Measurements from ENCODE around the gene ASTE1.

Gene ASTE1

GRCh38 chr3:131036986-131037385 lies 10.4 kb upstream of the ASTE1 start:
- H3K23ac ChIP-seq (ENCODE audit: low read length in 2 of 2): no peak overlapping the region
- no peak overlapping the region for H3K27ac ChIP-seq (ENCODE audit: low read length, poor library complexity, severe bottlenecking)
- H3K9me3 ChIP-seq (ENCODE audit: control insufficient read depth, low read length): no peaks in the 10 kb centered on the region
- no peak overlapping the region for H3K18ac ChIP-seq (ENCODE audit: low read depth in 1 of 2, low read length in 2 of 2)
- no peak overlapping the region for H2AK5ac ChIP-seq (ENCODE audit: low read length, severe bottlenecking)
- no peak overlapping the region for H3K9ac ChIP-seq (ENCODE audit: low read length)
- no peaks in the 10 kb centered on the region for H3K4me1 ChIP-seq (ENCODE audit: control insufficient read depth, insufficient read depth, low read depth, low read length)
- peaks cover 1% of the 10 kb centered on the region for H3K79me1 ChIP-seq (replicated peaks; ENCODE audit: low read length, poor library complexity, severe bottlenecking)
- peaks cover 0 to 3% of the 10 kb centered on the region in 2 experiments for H3K36me3 ChIP-seq (ENCODE audit: control insufficient read depth in 1 of 2, insufficient read depth in 2 of 2, low read depth in 1 of 2, low read length in 2 of 2)
- H2BK12ac ChIP-seq (ENCODE audit: low read length in 2 of 2): no peak overlapping the region
- DNase-seq: no peak
- H4K91ac ChIP-seq (ENCODE audit: low read length): no peak overlapping the region
- 89% methylated on average over 3 of the region's 5 CpGs for WGBS
- no peak overlapping the region for H2BK5ac ChIP-seq (ENCODE audit: low read depth, low read length, poor library complexity, severe bottlenecking)
- no peak overlapping the region for H3K4me2 ChIP-seq (ENCODE audit: low read length, poor library complexity, severe bottlenecking)
- H2BK15ac ChIP-seq (ENCODE audit: low read depth, poor library complexity, severe bottlenecking): no peak overlapping the region
- no peak overlapping the region for H3K14ac ChIP-seq (ENCODE audit: low read length in 2 of 2)
- H3K27me3 ChIP-seq (ENCODE audit: control insufficient read depth in 1 of 2, insufficient read depth in 1 of 2, low read length in 2 of 2): no peaks in the 10 kb centered on the region
- H4K8ac ChIP-seq (ENCODE audit: low read length): no peak overlapping the region
- no peak overlapping the region for H2BK120ac ChIP-seq (ENCODE audit: low read depth, low read length)
- no peak overlapping the region for H3K4me3 ChIP-seq (ENCODE audit: insufficient read depth in 1 of 2, low read depth in 1 of 2, low read length in 2 of 2)
- no peak overlapping the region for H2AFZ ChIP-seq (ENCODE audit: low read depth, low read length)
- no peak overlapping the region for H3K4ac ChIP-seq (ENCODE audit: low read depth in 1 of 2, low read length in 2 of 2)

GRCh38 chr3:131036200-131036816 lies 9.7 kb upstream of the ASTE1 start:
- no peak overlapping the region for H4K8ac ChIP-seq (ENCODE audit: low read length)
- H3K4me3 ChIP-seq (ENCODE audit: insufficient read depth in 1 of 2, low read depth in 1 of 2, low read length in 2 of 2): no peak overlapping the region
- H3K36me3 ChIP-seq (ENCODE audit: control insufficient read depth in 1 of 2, insufficient read depth in 2 of 2, low read depth in 1 of 2, low read length in 2 of 2): peaks cover 0 to 3% of the 10 kb centered on the region in 2 experiments
- 78% methylated on average over 1 of the region's 1 CpG for WGBS
- no peak overlapping the region for H2BK120ac ChIP-seq (ENCODE audit: low read depth, low read length)
- no peak overlapping the region for H3K27ac ChIP-seq (ENCODE audit: low read length, poor library complexity, severe bottlenecking)
- peak; percentile 13 for DNase-seq
- H2BK5ac ChIP-seq (ENCODE audit: low read depth, low read length, poor library complexity, severe bottlenecking): no peak overlapping the region
- H2BK12ac ChIP-seq (ENCODE audit: low read length in 2 of 2): no peak overlapping the region
- no peak overlapping the region for H3K14ac ChIP-seq (ENCODE audit: low read length in 2 of 2)
- no peak overlapping the region for H2AFZ ChIP-seq (ENCODE audit: low read depth, low read length)
- H3K9me3 ChIP-seq (ENCODE audit: control insufficient read depth, low read length): no peaks in the 10 kb centered on the region
- no peaks in the 10 kb centered on the region for H3K4me1 ChIP-seq (ENCODE audit: control insufficient read depth, insufficient read depth, low read depth, low read length)
- no peak overlapping the region for H3K18ac ChIP-seq (ENCODE audit: low read depth in 1 of 2, low read length in 2 of 2)
- no peak overlapping the region for H3K23ac ChIP-seq (ENCODE audit: low read length in 2 of 2)
- no peaks in the 10 kb centered on the region for H3K27me3 ChIP-seq (ENCODE audit: control insufficient read depth in 1 of 2, insufficient read depth in 1 of 2, low read length in 2 of 2)
- no peak overlapping the region for H3K4ac ChIP-seq (ENCODE audit: low read depth in 1 of 2, low read length in 2 of 2)
- H3K9ac ChIP-seq (ENCODE audit: low read length): no peak overlapping the region
- H2BK15ac ChIP-seq (ENCODE audit: low read depth, poor library complexity, severe bottlenecking): no peak overlapping the region
- H3K4me2 ChIP-seq (ENCODE audit: low read length, poor library complexity, severe bottlenecking): no peak overlapping the region
- H4K91ac ChIP-seq (ENCODE audit: low read length): no peak overlapping the region
- H2AK5ac ChIP-seq (ENCODE audit: low read length, severe bottlenecking): no peak overlapping the region
- peaks cover 1% of the 10 kb centered on the region for H3K79me1 ChIP-seq (replicated peaks; ENCODE audit: low read length, poor library complexity, severe bottlenecking)

GRCh38 chr3:131033480-131034080 lies 7.0 kb upstream of the ASTE1 start:
- no peak overlapping the region for H2AK5ac ChIP-seq (ENCODE audit: low read length, severe bottlenecking)
- H4K8ac ChIP-seq (ENCODE audit: low read length): no peak overlapping the region
- 33% methylated on average over 1 of the region's 1 CpG for WGBS
- H3K27me3 ChIP-seq (ENCODE audit: control insufficient read depth in 1 of 2, insufficient read depth in 1 of 2, low read length in 2 of 2): no peaks in the 10 kb centered on the region
- no peak overlapping the region for H2AFZ ChIP-seq (ENCODE audit: low read depth, low read length)
- DNase-seq: peak; percentile 51
- no peak overlapping the region for H3K23ac ChIP-seq (ENCODE audit: low read length in 2 of 2)
- H3K9me3 ChIP-seq (ENCODE audit: control insufficient read depth, low read length): no peaks in the 10 kb centered on the region
- no peak overlapping the region for H2BK15ac ChIP-seq (ENCODE audit: low read depth, poor library complexity, severe bottlenecking)
- no peak overlapping the region for H3K4me2 ChIP-seq (ENCODE audit: low read length, poor library complexity, severe bottlenecking)
- H3K18ac ChIP-seq (ENCODE audit: low read depth in 1 of 2, low read length in 2 of 2): no peak overlapping the region
- peaks cover 3 to 19% of the 10 kb centered on the region in 2 experiments for H3K36me3 ChIP-seq (ENCODE audit: control insufficient read depth in 1 of 2, insufficient read depth in 2 of 2, low read depth in 1 of 2, low read length in 2 of 2)
- no peak overlapping the region for H3K14ac ChIP-seq (ENCODE audit: low read length in 2 of 2)
- H2BK120ac ChIP-seq (ENCODE audit: low read depth, low read length): no peak overlapping the region
- H3K4me1 ChIP-seq (ENCODE audit: control insufficient read depth, insufficient read depth, low read depth, low read length): no peaks in the 10 kb centered on the region
- H2BK12ac ChIP-seq (ENCODE audit: low read length in 2 of 2): no peak overlapping the region
- no peak overlapping the region for H2BK5ac ChIP-seq (ENCODE audit: low read depth, low read length, poor library complexity, severe bottlenecking)
- no peak overlapping the region for H3K9ac ChIP-seq (ENCODE audit: low read length)
- H3K27ac ChIP-seq (ENCODE audit: low read length, poor library complexity, severe bottlenecking): no peak overlapping the region
- no peak overlapping the region for H4K91ac ChIP-seq (ENCODE audit: low read length)
- no peaks in the 10 kb centered on the region for H3K79me1 ChIP-seq (replicated peaks; ENCODE audit: low read length, poor library complexity, severe bottlenecking)
- no peak overlapping the region for H3K4me3 ChIP-seq (ENCODE audit: insufficient read depth in 1 of 2, low read depth in 1 of 2, low read length in 2 of 2)
- no peak overlapping the region for H3K4ac ChIP-seq (ENCODE audit: low read depth in 1 of 2, low read length in 2 of 2)

- H2AFZ ChIP-seq (ENCODE audit: low read depth, low read length): no peak overlapping the region
- no peak overlapping the region for H4K91ac ChIP-seq (ENCODE audit: low read length)
- H2BK5ac ChIP-seq (ENCODE audit: low read depth, low read length, poor library complexity, severe bottlenecking): no peak overlapping the region
- H4K8ac ChIP-seq (ENCODE audit: low read length): no peak overlapping the region
- no peak overlapping the region for H2AK5ac ChIP-seq (ENCODE audit: low read length, severe bottlenecking)
- DNase-seq: no peak
- no peaks in the 10 kb centered on the region for H3K4me1 ChIP-seq (ENCODE audit: control insufficient read depth, insufficient read depth, low read depth, low read length)
- no peak overlapping the region for H3K23ac ChIP-seq (ENCODE audit: low read length in 2 of 2)
- no peak overlapping the region for H2BK15ac ChIP-seq (ENCODE audit: low read depth, poor library complexity, severe bottlenecking)
- H3K4ac ChIP-seq (ENCODE audit: low read depth in 1 of 2, low read length in 2 of 2): no peak overlapping the region
- no peak overlapping the region for H3K9ac ChIP-seq (ENCODE audit: low read length)
- no peak overlapping the region for H3K4me3 ChIP-seq (ENCODE audit: insufficient read depth in 1 of 2, low read depth in 1 of 2, low read length in 2 of 2)
- H2BK12ac ChIP-seq (ENCODE audit: low read length in 2 of 2): no peak overlapping the region
- no peaks in the 10 kb centered on the region for H3K79me1 ChIP-seq (replicated peaks; ENCODE audit: low read length, poor library complexity, severe bottlenecking)
- no peak overlapping the region for H3K14ac ChIP-seq (ENCODE audit: low read length in 2 of 2)
- H2BK120ac ChIP-seq (ENCODE audit: low read depth, low read length): no peak overlapping the region
- no peak overlapping the region for H3K4me2 ChIP-seq (ENCODE audit: low read length, poor library complexity, severe bottlenecking)
- H3K27me3 ChIP-seq (ENCODE audit: control insufficient read depth in 1 of 2, insufficient read depth in 1 of 2, low read length in 2 of 2): no peaks in the 10 kb centered on the region
- H3K18ac ChIP-seq (ENCODE audit: low read depth in 1 of 2, low read length in 2 of 2): no peak overlapping the region
- WGBS: no CpG with 5 or more reads among the region's 3 CpGs
- peaks cover 3 to 19% of the 10 kb centered on the region in 2 experiments for H3K36me3 ChIP-seq (ENCODE audit: control insufficient read depth in 1 of 2, insufficient read depth in 2 of 2, low read depth in 1 of 2, low read length in 2 of 2)
- H3K27ac ChIP-seq (ENCODE audit: low read length, poor library complexity, severe bottlenecking): no peak overlapping the region
- no peaks in the 10 kb centered on the region for H3K9me3 ChIP-seq (ENCODE audit: control insufficient read depth, low read length)
Observed at GRCh38 chr3:131031660-131032059, 5.0 kb upstream of the ASTE1 start.

Measured in mesenchymal stem cell (in vitro differentiated cells and primary cell).